Psoas muscle (tissue), 8 donors: ENCODE measurements around the gene OR9Q1. TPM values are rescaled to one million over a fixed set of nuclear protein-coding genes. Genes with fewer than 3 reads are reported as not detected.

Experiments used
- ATAC-seq, 4 donors: fragments of 200-7000 bp; cut with Tn5 transposase; one replicate each; pipeline ENCODE4 v1.9.1; 2020; ENCODE audit warnings: moderate library complexity in 3 of 4, mild to moderate bottlenecking in 2 of 4
- DNase-seq, 2 donors: peaks; one replicate each; pipeline ENCODE4 v3.0.0-alpha.2; 2020
- H3K27ac ChIP-seq: fragments of 200-600 bp; one replicate; pipeline ENCODE4 v1.8.0; 2022
- H3K27me3 ChIP-seq, 3 donors: fragments of 200-600 bp in 1 of 3; one replicate each; pipeline versions ENCODE4 v1.6.1 to v1.8.0; 2013 to 2022; ENCODE audit warnings: low read length in 2 of 3, mild to moderate bottlenecking in 2 of 3, moderate library complexity in 1 of 3; ENCODE audit not compliant: insufficient read depth in 3 of 3
- H3K36me3 ChIP-seq, 2 donors: fragments of 200-600 bp in 1 of 2; one replicate each; pipeline versions ENCODE4 v1.6.1 to v1.8.0; 2013 to 2022; ENCODE audit warnings: low read depth in 1 of 2, mild to moderate bottlenecking in 1 of 2, moderate library complexity in 1 of 2; ENCODE audit not compliant: insufficient read depth in 1 of 2
- H3K4me1 ChIP-seq: fragments of 200-600 bp; one replicate; pipeline ENCODE4 v1.8.0; 2022
- H3K4me3 ChIP-seq: fragments of 200-600 bp; one replicate; pipeline ENCODE4 v1.8.0; 2022; ENCODE audit warnings: mild to moderate bottlenecking
- H3K9me3 ChIP-seq: fragments of 200-600 bp; one replicate; pipeline ENCODE4 v1.8.0; 2022
- CTCF ChIP-seq: fragments of 200-600 bp; IDR thresholded peaks from one replicate; pipeline ENCODE4 v1.8.0; 2022; ENCODE audit warnings: antibody characterized with exemption
- WGBS, 3 donors: extraction: QIAGEN DNeasy Blood & Tissue Kit; methylation state at CpG; one replicate each; pipeline versions ENCODE4 v1.1.6 to v1.1.7; 2013; 5-methylcytosine and 5-hydroxymethylcytosine counted together
- intact Hi-C, 2 donors: fragments of 100-400 bp; cut with DNase I; formaldehyde crosslinking; loops; one replicate each; pipeline versions ENCODE4 v1.11.0 to v1.14.2; 2022
- polyA plus RNA-seq, 3 donors: library from polyadenylated mRNA; stranded (reverse); fragments of 200-250 nt; gene quantifications; one replicate each; pipeline ENCODE4 v1.2.3, GENCODE V29; 2013
- total RNA-seq, 4 donors: library from RNA; stranded (reverse); fragmentation: NEBNext Ultra II Directional in 2 of 4; extraction: Animal tissue kit (Norgen Biotek cat#: 25700) in 2 of 4; gene quantifications; one replicate each; pipeline versions ENCODE4 v1.2.1 to v1.2.4, GENCODE V29; 2021 to 2023
- donor health status: healthy with polysubstance abuse.
- donor health status: DM: no; HTN: no; CAD: no; lungs with moderate emphysema.
- donor health status: Bipolar disorder and iron deficiency.
- donor health status: healthy.
- donor health status: DM: yes; HTN: yes; CAD: no.
- donor health status: DM: no; HTN: no; CAD: no.
- donor health status: DM: no; HTN: no; CAD: no.
- donor health status: DM: yes; HTN: yes; CAD: no.

Gene OR9Q1
- total and polyA plus RNA-seq, 7 donors: not detected

GRCh38 chr11:58058276-58059006, 34.8 kb downstream of the OR9Q1 start:
- H3K9me3 ChIP-seq: no peaks in the 10 kb centered on the region
- no peak overlapping the region for H3K4me3 ChIP-seq
- TF ChIP-seq CTCF: no peak
- no peaks in the 10 kb centered on the region for H3K36me3 ChIP-seq
- H3K27me3 ChIP-seq: no peaks in the 10 kb centered on the region
- ATAC-seq: no peak
- no peak for DNase-seq
- no peak overlapping the region for H3K27ac ChIP-seq
- intact Hi-C loops: no loop called here
- 55 to 64% (median 58%) methylated on average over 13 of the region's 13 CpGs for WGBS, 3 donors
- H3K4me1 ChIP-seq: no peaks in the 10 kb centered on the region

GRCh38 chr11:58059007-58059350, 35.3 kb downstream of the OR9Q1 start:
- WGBS, 3 donors: 25 to 36% (median 27%) methylated on average over 4 of the region's 4 CpGs
- no peaks in the 10 kb centered on the region for H3K4me1 ChIP-seq
- H3K36me3 ChIP-seq: no peaks in the 10 kb centered on the region
- no peak overlapping the region for H3K27ac ChIP-seq
- DNase-seq: no peak
- TF ChIP-seq CTCF: no peak
- H3K9me3 ChIP-seq: no peaks in the 10 kb centered on the region
- ATAC-seq: no peak
- intact Hi-C loops: no loop called here
- H3K4me3 ChIP-seq: no peak overlapping the region
- no peaks in the 10 kb centered on the region for H3K27me3 ChIP-seq

GRCh38 chr11:58060535-58060934, 36.9 kb downstream of the OR9Q1 start:
- Histone ChIP-seq H3K27me3 (no peaks in the 10 kb centered on the region), H3K4me3 (no peak overlapping the region), H3K4me1 (no peaks in the 10 kb centered on the region), H3K9me3 (no peaks in the 10 kb centered on the region), H3K36me3 (no peaks in the 10 kb centered on the region), H3K27ac (no peak overlapping the region)
- DNase-seq (no peak), ATAC-seq (no peak)
- WGBS, 3 donors: 87 to 92% (median 92%) methylated on average over 3 of the region's 3 CpGs
- TF ChIP-seq CTCF: no peak
- intact Hi-C loops: no loop called here

- no peak for ATAC-seq
- DNase-seq: no peak
- Histone ChIP-seq H3K9me3 (no peaks in the 10 kb centered on the region), H3K27me3 (no peaks in the 10 kb centered on the region), H3K4me1 (no peaks in the 10 kb centered on the region), H3K4me3 (no peak overlapping the region), H3K36me3 (no peaks in the 10 kb centered on the region), H3K27ac (no peak overlapping the region)
- no peak for TF ChIP-seq CTCF
- intact Hi-C loops: no loop called here
- WGBS, 3 donors: 70 to 72% (median 70%) methylated on average over 6 of the region's 6 CpGs
These were observed 37.4 kb downstream of the OR9Q1 start for GRCh38 chr11:58060939-58061672.
